ENCODE data around the gene KRTAP4-5.
"Not testable (repeated sequence)": the region's sequence is repeated elsewhere in the genome, so short reads cannot be mapped to it uniquely, and the experiment has no call there.

The KRTAP4-5 gene

GRCh38 chr17:41168121-41168520 lies 18.5 kb upstream of the KRTAP4-5 start, which contains the start of gene KRTAP4-3:
TSS of gene KRTAP4-3 (minus strand) at chr17:41168221. CDS start at chr17:41168172, 49 bp downstream.
- TF ChIP-seq CTCF (IDR thresholded peaks at IDR 0.05; ENCODE audit: low read depth, low read length): no peak
- no peak for TF ChIP-seq EZH2phosphoT487 (IDR thresholded peaks at IDR 0.05; ENCODE audit: low read depth)
- no peak within 1 kb of the TSS for H3K27ac ChIP-seq (ENCODE audit: low read length)
- H3K9ac ChIP-seq (ENCODE audit: low read length): no peak within 1 kb of the TSS
- no peaks in the 10 kb centered on the region for H3K36me3 ChIP-seq (replicated peaks; ENCODE audit: low read depth, low read length)
- no peaks in the 10 kb centered on the region for H3K79me2 ChIP-seq (ENCODE audit: low read length)
- no peak within 1 kb of the TSS for H3K4me2 ChIP-seq (ENCODE audit: low read length)
- H2AFZ ChIP-seq (ENCODE audit: low read depth, low read length): no peak within 1 kb of the TSS
- H3K4me3 ChIP-seq (ENCODE audit: low read length): no peak within 1 kb of the TSS
- H3K9me3 ChIP-seq (ENCODE audit: insufficient read depth, low read length): no peaks in the 10 kb centered on the region
- no peaks in the 10 kb centered on the region for H4K20me1 ChIP-seq (ENCODE audit: insufficient read depth, low read length)
- no peaks in the 10 kb centered on the region for H3K4me1 ChIP-seq (ENCODE audit: low read length)
- H3K27me3 ChIP-seq (ENCODE audit: low read depth, low read length): peaks cover 20% of the 10 kb centered on the region

- TF ChIP-seq EZH2phosphoT487 (IDR thresholded peaks at IDR 0.05; ENCODE audit: low read depth): no peak
- no peak for TF ChIP-seq CTCF (IDR thresholded peaks at IDR 0.05; ENCODE audit: low read depth, low read length)
- H3K36me3 ChIP-seq (replicated peaks; ENCODE audit: low read depth, low read length): no peaks in the 10 kb centered on the region
- peaks cover 24% of the 10 kb centered on the region for H3K27me3 ChIP-seq (ENCODE audit: low read depth, low read length)
- no peaks in the 10 kb centered on the region for H3K9me3 ChIP-seq (ENCODE audit: insufficient read depth, low read length)
- H3K27ac ChIP-seq (ENCODE audit: low read length): no peak overlapping the region
- no peaks in the 10 kb centered on the region for H4K20me1 ChIP-seq (ENCODE audit: insufficient read depth, low read length)
- H3K4me2 ChIP-seq (ENCODE audit: low read length): no peak overlapping the region
- no peak overlapping the region for H3K4me3 ChIP-seq (ENCODE audit: low read length)
- H3K4me1 ChIP-seq (ENCODE audit: low read length): no peaks in the 10 kb centered on the region
- no peaks in the 10 kb centered on the region for H3K79me2 ChIP-seq (ENCODE audit: low read length)
- H2AFZ ChIP-seq (ENCODE audit: low read depth, low read length): no peak overlapping the region
- H3K9ac ChIP-seq (ENCODE audit: low read length): no peak overlapping the region
Observed at GRCh38 chr17:41167561-41167960, 17.9 kb upstream of the KRTAP4-5 start.

GRCh38 chr17:41163828-41164227 lies 14.2 kb upstream of the KRTAP4-5 start:
- no peaks in the 10 kb centered on the region for H3K4me1 ChIP-seq (ENCODE audit: low read length)
- no peak overlapping the region for H3K4me3 ChIP-seq (ENCODE audit: low read length)
- no peak overlapping the region for H3K27ac ChIP-seq (ENCODE audit: low read length)
- H4K20me1 ChIP-seq (ENCODE audit: insufficient read depth, low read length): no peaks in the 10 kb centered on the region
- H3K27me3 ChIP-seq (ENCODE audit: low read depth, low read length): peaks cover 30% of the 10 kb centered on the region
- no peaks in the 10 kb centered on the region for H3K9me3 ChIP-seq (ENCODE audit: insufficient read depth, low read length)
- H3K79me2 ChIP-seq (ENCODE audit: low read length): no peaks in the 10 kb centered on the region
- H3K4me2 ChIP-seq (ENCODE audit: low read length): no peak overlapping the region
- no peak overlapping the region for H2AFZ ChIP-seq (ENCODE audit: low read depth, low read length)
- TF ChIP-seq EZH2phosphoT487 (IDR thresholded peaks at IDR 0.05; ENCODE audit: low read depth): no peak
- no peak for TF ChIP-seq CTCF (IDR thresholded peaks at IDR 0.05; ENCODE audit: low read depth, low read length)
- H3K36me3 ChIP-seq (replicated peaks; ENCODE audit: low read depth, low read length): no peaks in the 10 kb centered on the region
- H3K9ac ChIP-seq (ENCODE audit: low read length): no peak overlapping the region

- no peak within 1 kb of the TSS for H3K4me3 ChIP-seq (ENCODE audit: low read length)
- H3K27me3 ChIP-seq (ENCODE audit: low read depth, low read length): peaks cover 37% of the 10 kb centered on the region
- no peaks in the 10 kb centered on the region for H3K36me3 ChIP-seq (replicated peaks; ENCODE audit: low read depth, low read length)
- TF ChIP-seq EZH2phosphoT487 (IDR thresholded peaks at IDR 0.05; ENCODE audit: low read depth) (no peak), CTCF (IDR thresholded peaks at IDR 0.05; ENCODE audit: low read depth, low read length) (no peak)
- no peak within 1 kb of the TSS for H2AFZ ChIP-seq (ENCODE audit: low read depth, low read length)
- no peak within 1 kb of the TSS for H3K9ac ChIP-seq (ENCODE audit: low read length)
- no peaks in the 10 kb centered on the region for H3K9me3 ChIP-seq (ENCODE audit: insufficient read depth, low read length)
- no peaks in the 10 kb centered on the region for H3K4me1 ChIP-seq (ENCODE audit: low read length)
- H3K27ac ChIP-seq (ENCODE audit: low read length): no peak within 1 kb of the TSS
- H4K20me1 ChIP-seq (ENCODE audit: insufficient read depth, low read length): no peaks in the 10 kb centered on the region
- no peaks in the 10 kb centered on the region for H3K79me2 ChIP-seq (ENCODE audit: low read length)
- H3K4me2 ChIP-seq (ENCODE audit: low read length): no peak within 1 kb of the TSS
Observed at GRCh38 chr17:41160648-41161047, 11.0 kb upstream of the KRTAP4-5 start, which contains the start of gene KRTAP4-4. TSS of gene KRTAP4-4 (minus strand) at chr17:41160748. CDS start at chr17:41160691, 57 bp downstream.

- not testable (repeated sequence) for H3K4me2 ChIP-seq (ENCODE audit: low read length); H3K9me3 ChIP-seq (ENCODE audit: insufficient read depth, low read length); H3K4me3 ChIP-seq (ENCODE audit: low read length); H3K4me1 ChIP-seq (ENCODE audit: low read length); H3K27ac ChIP-seq (ENCODE audit: low read length); H4K20me1 ChIP-seq (ENCODE audit: insufficient read depth, low read length); H3K9ac ChIP-seq (ENCODE audit: low read length); H3K36me3 ChIP-seq (replicated peaks; ENCODE audit: low read depth, low read length); H2AFZ ChIP-seq (ENCODE audit: low read depth, low read length); H3K79me2 ChIP-seq (ENCODE audit: low read length)
- H3K27me3 ChIP-seq (ENCODE audit: low read depth, low read length): peaks cover 37% of the 10 kb centered on the region
Observed at GRCh38 chr17:41160190-41160589, 10.6 kb upstream of the KRTAP4-5 start.
